Upper lobe of right lung (tissue), 1 donor: Measurements from ENCODE around the gene LGALS13. TPM values are rescaled to one million over a fixed set of nuclear protein-coding genes. Genes with fewer than 3 reads are reported as not detected.

Source experiments
- ATAC-seq: fragments of 200-7000 bp; cut with Tn5 transposase; one replicate; pipeline ENCODE4 v1.9.1; 2020; ENCODE audit warnings: mild to moderate bottlenecking, moderate library complexity
- DNase-seq: peaks from one replicate; pipeline ENCODE4 v3.0.0-alpha.2; 2020
- H3K27ac ChIP-seq: fragments of 200-600 bp; one replicate; pipeline ENCODE4 v1.8.0; 2022
- H3K27me3 ChIP-seq: fragments of 200-600 bp; one replicate; pipeline ENCODE4 v1.8.0; 2022; ENCODE audit warnings: mild to moderate bottlenecking
- H3K36me3 ChIP-seq: fragments of 200-600 bp; one replicate; pipeline ENCODE4 v1.8.0; 2022
- H3K4me1 ChIP-seq: fragments of 200-600 bp; one replicate; pipeline ENCODE4 v1.8.0; 2022
- H3K4me3 ChIP-seq: fragments of 200-600 bp; one replicate; pipeline ENCODE4 v1.8.0; 2022; ENCODE audit warnings: mild to moderate bottlenecking
- H3K9me3 ChIP-seq: fragments of 200-600 bp; one replicate; pipeline ENCODE4 v1.8.0; 2022
- intact Hi-C: fragments of 100-400 bp; cut with DNase I; formaldehyde crosslinking; loops from one replicate; pipeline ENCODE4 v1.11.0; 2022
- total RNA-seq: library from RNA; stranded (reverse); fragmentation: NEBNext Ultra II Directional; extraction: Animal tissue kit (Norgen Biotek cat#: 25700); gene quantifications from one replicate; pipeline ENCODE4 v1.2.1, GENCODE V29; 2021
- TF ChIP-seq, protein P1 (sequence below): fragments of 200-600 bp; IDR thresholded peaks from one replicate; pipeline ENCODE4 v1.8.0; 2022; ENCODE audit warnings: antibody characterized with exemption
- donor health status: DM: no; HTN: yes; CAD: no; lungs with severe emphysema.

The LGALS13 gene
- total RNA-seq, 1 donor from 2014 or later = not detected

GRCh38 chr19:39596911-39597310, 5.4 kb upstream of the LGALS13 start:
- no peak overlapping the region for H3K4me3 ChIP-seq
- no peak overlapping the region for H3K27ac ChIP-seq
- no peak for ATAC-seq
- H3K9me3 ChIP-seq = no peaks in the 10 kb centered on the region
- H3K27me3 ChIP-seq = no peaks in the 10 kb centered on the region
- TF ChIP-seq, protein P1, sequence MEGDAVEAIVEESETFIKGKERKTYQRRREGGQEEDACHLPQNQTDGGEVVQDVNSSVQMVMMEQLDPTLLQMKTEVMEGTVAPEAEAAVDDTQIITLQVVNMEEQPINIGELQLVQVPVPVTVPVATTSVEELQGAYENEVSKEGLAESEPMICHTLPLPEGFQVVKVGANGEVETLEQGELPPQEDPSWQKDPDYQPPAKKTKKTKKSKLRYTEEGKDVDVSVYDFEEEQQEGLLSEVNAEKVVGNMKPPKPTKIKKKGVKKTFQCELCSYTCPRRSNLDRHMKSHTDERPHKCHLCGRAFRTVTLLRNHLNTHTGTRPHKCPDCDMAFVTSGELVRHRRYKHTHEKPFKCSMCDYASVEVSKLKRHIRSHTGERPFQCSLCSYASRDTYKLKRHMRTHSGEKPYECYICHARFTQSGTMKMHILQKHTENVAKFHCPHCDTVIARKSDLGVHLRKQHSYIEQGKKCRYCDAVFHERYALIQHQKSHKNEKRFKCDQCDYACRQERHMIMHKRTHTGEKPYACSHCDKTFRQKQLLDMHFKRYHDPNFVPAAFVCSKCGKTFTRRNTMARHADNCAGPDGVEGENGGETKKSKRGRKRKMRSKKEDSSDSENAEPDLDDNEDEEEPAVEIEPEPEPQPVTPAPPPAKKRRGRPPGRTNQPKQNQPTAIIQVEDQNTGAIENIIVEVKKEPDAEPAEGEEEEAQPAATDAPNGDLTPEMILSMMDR = no peak
- H3K36me3 ChIP-seq = no peaks in the 10 kb centered on the region
- intact Hi-C loops = no loop called here
- no peaks in the 10 kb centered on the region for H3K4me1 ChIP-seq
- DNase-seq = no peak

DNA sequence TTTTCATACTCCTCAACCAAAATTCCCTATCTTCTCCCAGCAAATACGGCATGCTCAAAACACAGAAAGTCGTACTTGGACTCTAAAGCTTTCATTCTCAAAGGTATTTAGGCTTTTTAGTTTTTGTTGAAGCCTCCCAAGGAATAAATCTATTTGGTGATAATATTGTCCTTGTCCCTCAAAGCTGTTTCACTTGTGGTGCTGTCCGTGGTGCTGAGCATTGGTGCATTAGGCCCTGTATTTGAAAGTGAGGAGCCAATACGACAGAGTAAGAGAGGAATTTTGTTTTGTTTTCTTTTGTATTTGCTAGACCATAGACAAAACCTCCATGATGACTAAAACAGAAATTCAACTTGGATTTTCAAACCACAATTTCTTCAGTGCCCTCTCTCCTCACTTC, 3.2 kb upstream of the LGALS13 start:
- intact Hi-C loops = no loop called here
- Histone ChIP-seq H3K27ac (no peak overlapping the region), H3K4me3 (no peak overlapping the region), H3K4me1 (no peaks in the 10 kb centered on the region), H3K27me3 (no peaks in the 10 kb centered on the region), H3K36me3 (no peaks in the 10 kb centered on the region), H3K9me3 (no peaks in the 10 kb centered on the region)
- no peak for DNase-seq
- ATAC-seq = no peak
- TF ChIP-seq, protein P1 = no peak

DNA sequence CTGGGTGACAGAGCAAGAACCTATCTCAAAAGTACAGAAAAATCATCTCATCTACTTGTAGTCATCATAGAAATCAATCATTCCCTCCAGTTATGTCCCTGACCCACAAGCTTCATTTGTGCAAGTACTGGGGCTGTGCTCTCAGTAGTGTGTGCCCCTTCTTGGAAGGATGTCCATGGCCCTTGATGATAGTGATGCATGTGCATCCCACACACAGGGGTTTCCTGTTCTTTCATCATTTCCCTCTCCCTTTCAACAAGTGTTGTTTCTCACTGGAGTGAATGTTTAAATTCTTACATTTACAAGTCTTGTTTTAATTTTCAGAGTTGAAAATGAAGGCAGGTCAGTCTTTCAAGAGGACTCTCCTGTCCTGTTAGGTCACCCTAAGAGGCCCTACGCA, 1.5 kb downstream of the LGALS13 start:
- H3K4me1 ChIP-seq = no peaks in the 10 kb centered on the region
- no peak for ATAC-seq

DNA sequence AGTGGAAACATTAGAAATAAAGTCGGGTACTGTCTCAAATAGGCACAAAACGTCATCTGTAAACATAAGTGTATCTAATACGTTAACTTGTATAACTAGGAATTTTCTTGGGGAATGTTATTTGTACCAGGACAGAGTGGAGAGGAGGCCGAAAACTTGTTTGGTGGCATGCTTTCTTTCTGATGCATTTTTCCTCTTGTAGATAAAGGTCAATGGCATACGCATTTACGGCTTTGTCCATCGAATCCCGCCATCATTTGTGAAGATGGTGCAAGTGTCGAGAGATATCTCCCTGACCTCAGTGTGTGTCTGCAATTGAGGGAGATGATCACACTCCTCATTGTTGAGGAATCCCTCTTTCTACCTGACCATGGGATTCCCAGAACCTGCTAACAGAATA, 4.7 kb downstream of the LGALS13 start:
- no peak for DNase-seq
- Histone ChIP-seq H3K27ac (no peak overlapping the region), H3K4me1 (no peaks in the 10 kb centered on the region), H3K27me3 (no peaks in the 10 kb centered on the region), H3K4me3 (no peak overlapping the region), H3K9me3 (no peaks in the 10 kb centered on the region), H3K36me3 (no peaks in the 10 kb centered on the region)
- intact Hi-C loops = no loop called here
- TF ChIP-seq, protein P1 = no peak
- ATAC-seq = no peak

More for the DNA sequence above, 1.5 kb downstream of the LGALS13 start:
- TF ChIP-seq, protein P1 = no peak
- H3K27me3 ChIP-seq = no peaks in the 10 kb centered on the region
- DNase-seq = no peak
- H3K27ac ChIP-seq = no peak overlapping the region
- H3K36me3 ChIP-seq = no peaks in the 10 kb centered on the region
- intact Hi-C loops = no loop called here
- H3K4me3 ChIP-seq = no peak overlapping the region
- H3K9me3 ChIP-seq = no peaks in the 10 kb centered on the region

DNA sequence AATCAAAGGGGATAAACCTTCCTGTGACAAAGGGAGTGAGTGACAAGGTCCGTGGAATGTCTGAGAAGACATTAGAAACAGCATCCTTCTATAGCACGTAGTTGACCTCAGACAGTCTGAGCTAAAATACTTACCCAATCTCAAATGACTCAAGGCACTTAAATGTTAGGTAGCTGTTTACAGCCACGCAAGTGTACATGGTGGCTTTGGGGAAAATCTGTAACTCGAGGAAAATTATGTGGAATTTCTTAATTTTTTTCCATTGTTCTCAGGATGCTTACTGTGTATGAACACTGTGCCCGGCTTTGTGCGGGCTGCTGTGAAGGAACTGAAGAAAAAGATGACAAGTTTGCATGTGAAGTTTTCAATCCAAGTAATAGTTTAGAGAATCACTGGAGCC, 5.2 kb downstream of the LGALS13 start:
- Histone ChIP-seq H3K27me3 (no peaks in the 10 kb centered on the region), H3K4me1 (no peaks in the 10 kb centered on the region), H3K36me3 (no peaks in the 10 kb centered on the region), H3K4me3 (no peak overlapping the region), H3K27ac (no peak overlapping the region), H3K9me3 (no peaks in the 10 kb centered on the region)
- no peak for ATAC-seq
- no peak for DNase-seq
- intact Hi-C loops = no loop called here
- TF ChIP-seq, protein P1 = no peak

DNA sequence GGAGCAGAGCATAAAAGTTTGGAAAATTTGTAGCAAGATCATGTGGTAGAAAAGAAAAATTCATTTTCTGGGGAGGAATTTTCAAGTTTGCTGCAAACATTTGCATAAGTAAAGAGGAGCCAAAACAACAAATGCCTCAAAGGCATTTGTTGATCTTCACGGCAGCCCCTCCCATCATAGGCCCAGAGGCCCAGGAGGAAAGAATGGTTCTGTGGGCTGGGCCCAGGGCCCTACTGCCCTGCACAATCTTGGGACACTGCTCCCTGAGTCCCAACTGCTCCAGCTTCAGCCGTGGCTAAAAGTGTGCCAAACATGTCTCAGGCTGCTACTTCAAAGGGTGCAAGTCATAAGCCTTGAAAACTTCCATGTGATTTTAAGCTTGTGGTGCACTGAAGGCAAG, 11.3 kb downstream of the LGALS13 start:
- Histone ChIP-seq H3K9me3 (no peaks in the 10 kb centered on the region), H3K4me3 (no peak overlapping the region), H3K4me1 (no peaks in the 10 kb centered on the region), H3K27ac (no peak overlapping the region), H3K27me3 (no peaks in the 10 kb centered on the region), H3K36me3 (no peaks in the 10 kb centered on the region)
- intact Hi-C loops = no loop called here
- ATAC-seq (no peak), DNase-seq (no peak)
- TF ChIP-seq, protein P1 = no peak
